ENCODE results near the gene DCST2. TPM values are rescaled to one million over a fixed set of nuclear protein-coding genes. Genes with fewer than 3 reads are reported as not detected.

Gene DCST2
- 1 to 10 TPM in 3 of 10 donors, under 1 TPM in 7; 0.40 to 1.9 (median 0.85) TPM for polyA plus RNA-seq (ENCODE audit: insufficient read length in 10 of 10)
- long read RNA-seq, donor 1: 0 reads
- long read RNA-seq, donor 2: 0 reads
- long read RNA-seq, donor 3: 0 reads
- long read RNA-seq, donor 4: 0 reads
- long read RNA-seq, donor 5: 0 reads
- long read RNA-seq, donor 6: 0 reads
- long read RNA-seq, donor 7: 0 reads
- long read RNA-seq, donor 8: 0 reads
- long read RNA-seq, donor 9: 0 reads

- no peak for DNase-seq
Observed at GRCh38 chr1:155033524-155033923, at the start of gene DCST2, which contains the start of gene DCST1. TSS of gene DCST2 (minus strand) at chr1:155033781. CDS start at chr1:155033701, 80 bp downstream. TSS of gene DCST1 (plus strand) at chr1:155033824. CDS start at chr1:155034037, 213 bp downstream.

GRCh38 chr1:155083052-155083541 lies 49.5 kb upstream of the DCST2 start:
- no peak for DNase-seq

- no peak for DNase-seq
Observed at GRCh38 chr1:155082301-155083051, 48.9 kb upstream of the DCST2 start.

GRCh38 chr1:155081472-155082300 lies 48.1 kb upstream of the DCST2 start:
- peak in 1 of 3 donors; percentile 57 for DNase-seq

- DNase-seq: peak in 1 of 3 donors; percentile 49
Observed at GRCh38 chr1:155080312-155081228, 47.0 kb upstream of the DCST2 start.

GRCh38 chr1:155079487-155080311 lies 46.1 kb upstream of the DCST2 start:
- DNase-seq: no peak

GRCh38 chr1:155079210-155079486 lies 45.6 kb upstream of the DCST2 start:
- no peak for DNase-seq

GRCh38 chr1:155078469-155079209 lies 45.1 kb upstream of the DCST2 start, which contains the start of gene EFNA3:
TSS of gene EFNA3 (plus strand) at chr1:155078837. CDS start at chr1:155078942, 105 bp downstream.
- peak in 2 of 3 donors; percentile 69 to 79 for DNase-seq

- no peak for DNase-seq
Observed at GRCh38 chr1:155077758-155078445, 44.3 kb upstream of the DCST2 start.

GRCh38 chr1:155077346-155077745 lies 43.8 kb upstream of the DCST2 start:
- no peak for DNase-seq

GRCh38 chr1:155076371-155076770 lies 42.8 kb upstream of the DCST2 start:
- DNase-seq: no peak

GRCh38 chr1:155075535-155075934 lies 42.0 kb upstream of the DCST2 start:
- DNase-seq: no peak

GRCh38 chr1:155073377-155074242 lies 40.0 kb upstream of the DCST2 start:
- DNase-seq: no peak

GRCh38 chr1:155072531-155073289 lies 39.1 kb upstream of the DCST2 start:
- no peak for DNase-seq

- DNase-seq: no peak
Observed at GRCh38 chr1:155071701-155072100, 38.1 kb upstream of the DCST2 start.

- peak; percentile 57 to 91 (median 79) for DNase-seq
Observed at GRCh38 chr1:155070721-155071569, 37.4 kb upstream of the DCST2 start.

Measured in muscle of back (tissue), 13 donors.